Spinal cord (tissue), 10 donors: Measurements from ENCODE around the gene CD48. TPM values are rescaled to one million over a fixed set of nuclear protein-coding genes. Genes with fewer than 3 reads are reported as not detected.

ENCODE experiments used
- DNase-seq, 6 donors: peaks; one replicate each; pipeline versions ENCODE4 v3.0.0 to v3.0.0-alpha.2; 2013 to 2015; ENCODE audit warnings: low spot score in 6 of 6, low read depth in 4 of 6
- H3K27ac ChIP-seq: one replicate; pipeline ENCODE4 v1.5.1; 2013; ENCODE audit warnings: low read depth, low read length, control low read depth
- H3K27me3 ChIP-seq: one replicate; pipeline ENCODE4 v1.6.1; 2013; ENCODE audit warnings: low read length; ENCODE audit not compliant: control insufficient read depth, insufficient read depth
- H3K36me3 ChIP-seq: one replicate; pipeline ENCODE4 v1.6.1; 2013; ENCODE audit warnings: low read length; ENCODE audit not compliant: control insufficient read depth, insufficient read depth
- H3K4me1 ChIP-seq: one replicate; pipeline ENCODE4 v1.6.1; 2013; ENCODE audit warnings: low read length; ENCODE audit not compliant: control insufficient read depth, insufficient read depth
- H3K4me3 ChIP-seq: one replicate; pipeline ENCODE4 v1.5.1; 2013; ENCODE audit warnings: low read depth, low read length, control low read depth
- H3K9me3 ChIP-seq: one replicate; pipeline ENCODE4 v1.6.1; 2013; ENCODE audit warnings: low read length; ENCODE audit not compliant: control insufficient read depth, insufficient read depth
- WGBS: methylation state at CpG from one replicate; pipeline ENCODE4 v1.1.5; 2013; ENCODE audit warnings: missing lambda C conversion rate; ENCODE audit not compliant: insufficient coverage; 5-methylcytosine and 5-hydroxymethylcytosine counted together
- polyA plus RNA-seq, 2 donors: library from polyadenylated mRNA; unstranded; fragments of 120-200 nt; gene quantifications; one replicate each; pipeline ENCODE4 v1.2.1, GENCODE V29; 2013; ENCODE audit not compliant: insufficient read length in 2 of 2
- total RNA-seq, 2 donors: library from RNA; depleted of rRNA in 1 of 2; stranded (reverse); fragments of 120-200 nt in 1 of 2; fragments of >200 nt in 1 of 2; gene quantifications; one replicate each; pipeline versions ENCODE4 v1.2.3 to v1.2.4, GENCODE V29; 2013 to 2014
- donor health status: healthy.

Gene CD48
- total and polyA plus RNA-seq, 4 donors, result 0.62 to 9.4 (median 1.1) TPM; not detected in 1

DNA sequence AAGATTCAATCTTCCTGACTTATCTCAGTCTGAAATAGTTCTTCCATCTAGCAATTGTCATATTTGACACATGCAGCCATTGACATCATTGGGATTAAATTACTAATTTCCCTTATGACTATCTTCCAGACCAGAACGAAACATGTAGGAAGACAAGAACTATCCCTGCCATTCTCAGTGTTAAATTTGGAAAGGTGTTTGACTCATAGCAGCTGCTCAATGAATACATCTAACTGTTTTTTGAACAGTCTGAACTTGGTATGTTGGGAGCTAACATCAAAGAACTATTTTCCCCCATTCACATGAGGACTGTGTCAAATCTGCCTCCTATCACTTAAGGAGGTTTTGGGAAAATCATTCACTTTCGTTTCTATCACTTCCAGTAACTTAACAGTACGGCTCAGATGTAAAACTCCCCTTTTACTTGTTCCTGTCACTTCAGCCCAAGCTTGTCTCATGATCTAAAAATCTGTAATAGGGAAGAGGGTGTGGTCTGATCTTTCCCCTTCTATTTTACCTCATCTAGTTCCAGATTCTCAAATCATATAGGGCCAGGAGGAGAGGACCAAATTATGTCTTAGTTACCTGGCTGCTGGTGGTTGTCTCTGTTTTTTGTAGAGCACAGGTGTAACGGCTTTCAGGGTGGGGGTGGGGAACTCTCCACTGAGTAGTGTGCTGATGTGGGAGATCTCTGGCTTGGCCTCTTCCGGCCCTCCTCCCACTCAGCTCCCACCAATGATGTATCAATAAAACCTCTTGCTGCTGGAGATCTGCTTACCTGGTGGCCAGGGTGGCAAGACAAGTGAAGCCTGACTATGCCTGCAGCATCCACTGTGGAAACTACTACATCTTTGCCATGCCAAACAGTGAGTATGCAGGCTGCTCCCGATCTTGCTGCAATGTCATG is 38.6 kb downstream of the CD48 start:
- WGBS, result 47% methylated on average over 2 of the region's 6 CpGs
- H3K9me3 ChIP-seq, result peaks cover 3% of the 10 kb centered on the region
- H3K4me3 ChIP-seq, result no peak overlapping the region
- DNase-seq, result no peak
- no peaks in the 10 kb centered on the region for H3K36me3 ChIP-seq
- H3K4me1 ChIP-seq, result no peaks in the 10 kb centered on the region
- H3K27ac ChIP-seq, result no peak overlapping the region
- H3K27me3 ChIP-seq, result no peaks in the 10 kb centered on the region

GRCh38 chr1:160671603-160672517 is 39.8 kb downstream of the CD48 start:
- Histone ChIP-seq H3K27ac (no peak overlapping the region), H3K36me3 (no peaks in the 10 kb centered on the region), H3K27me3 (no peaks in the 10 kb centered on the region), H3K9me3 (peaks cover 3% of the 10 kb centered on the region), H3K4me3 (no peak overlapping the region), H3K4me1 (no peaks in the 10 kb centered on the region)
- WGBS, result 50% methylated on average over 1 of the region's 3 CpGs
- DNase-seq, result no peak

- no peak overlapping the region for H3K27ac ChIP-seq
- no peak for DNase-seq
- no peaks in the 10 kb centered on the region for H3K27me3 ChIP-seq
- no peak overlapping the region for H3K4me3 ChIP-seq
- no peaks in the 10 kb centered on the region for H3K4me1 ChIP-seq
- no peaks in the 10 kb centered on the region for H3K36me3 ChIP-seq
- 100% methylated on average over 1 of the region's 4 CpGs for WGBS
- H3K9me3 ChIP-seq, result peaks cover 3% of the 10 kb centered on the region
Measured at GRCh38 chr1:160670701-160671100, 40.9 kb downstream of the CD48 start.

DNA sequence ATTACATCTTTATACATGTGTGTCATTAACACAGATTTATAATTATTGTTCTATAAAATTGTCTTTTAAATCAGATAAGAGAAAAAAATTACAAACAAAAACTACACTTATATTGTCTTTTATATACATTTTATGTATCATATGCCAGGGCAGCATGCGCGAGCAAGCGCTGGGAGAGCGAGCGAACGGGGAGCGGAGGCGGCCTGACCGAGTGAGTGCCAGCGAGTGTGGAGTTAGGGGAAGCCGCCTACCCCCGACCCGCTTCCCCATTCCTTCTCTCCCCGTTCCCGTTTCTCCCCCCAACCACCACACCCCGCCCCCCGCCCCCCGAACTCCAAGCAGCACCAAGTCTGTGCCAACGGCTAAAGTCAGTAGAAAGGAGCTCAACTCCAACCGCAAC is 41.8 kb downstream of the CD48 start:
- H3K36me3 ChIP-seq, result no peaks in the 10 kb centered on the region
- no peak overlapping the region for H3K27ac ChIP-seq
- no peaks in the 10 kb centered on the region for H3K27me3 ChIP-seq
- no peak for DNase-seq
- H3K4me1 ChIP-seq, result no peaks in the 10 kb centered on the region
- H3K9me3 ChIP-seq, result peaks cover 3% of the 10 kb centered on the region
- H3K4me3 ChIP-seq, result no peak overlapping the region
- WGBS, result 90% methylated on average over 4 of the region's 20 CpGs

- DNase-seq, result no peak
- Histone ChIP-seq H3K36me3 (no peaks in the 10 kb centered on the region), H3K4me3 (no peak overlapping the region), H3K27me3 (no peaks in the 10 kb centered on the region), H3K9me3 (peaks cover 3% of the 10 kb centered on the region), H3K27ac (no peak overlapping the region), H3K4me1 (no peaks in the 10 kb centered on the region)
Measured at GRCh38 chr1:160669276-160669675, 42.3 kb downstream of the CD48 start.

GRCh38 chr1:160667896-160668295 is 43.7 kb downstream of the CD48 start:
- DNase-seq, result no peak
- Histone ChIP-seq H3K4me3 (no peak overlapping the region), H3K4me1 (no peaks in the 10 kb centered on the region), H3K9me3 (peaks cover 3% of the 10 kb centered on the region), H3K36me3 (no peaks in the 10 kb centered on the region), H3K27me3 (no peaks in the 10 kb centered on the region), H3K27ac (no peak overlapping the region)
- WGBS, result no CpG with 5 or more reads among the region's 2 CpGs

DNA sequence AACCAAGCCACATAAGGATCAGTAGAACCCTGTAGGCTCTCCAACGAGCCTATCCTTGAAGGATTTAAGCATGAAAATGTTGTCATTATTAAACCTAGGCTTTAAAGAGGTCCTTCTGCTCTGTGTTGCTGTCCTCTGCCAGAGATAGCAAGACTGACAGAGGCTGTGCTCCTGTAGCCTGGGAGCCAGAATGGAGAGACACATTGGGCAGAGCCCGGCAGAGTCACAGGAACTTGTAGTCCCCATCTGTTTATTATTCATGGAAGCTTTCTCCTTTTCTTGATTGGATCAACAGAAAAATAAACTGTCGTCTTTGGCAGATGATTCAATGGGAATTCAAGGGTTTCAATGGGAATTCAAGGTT is 45.6 kb downstream of the CD48 start:
- Histone ChIP-seq H3K36me3 (no peaks in the 10 kb centered on the region), H3K27ac (no peak overlapping the region), H3K4me3 (no peak overlapping the region), H3K9me3 (peaks cover 3% of the 10 kb centered on the region), H3K27me3 (no peaks in the 10 kb centered on the region), H3K4me1 (no peaks in the 10 kb centered on the region)
- no peak for DNase-seq
- WGBS, result 78% methylated on average over 3 of the region's 3 CpGs

DNA sequence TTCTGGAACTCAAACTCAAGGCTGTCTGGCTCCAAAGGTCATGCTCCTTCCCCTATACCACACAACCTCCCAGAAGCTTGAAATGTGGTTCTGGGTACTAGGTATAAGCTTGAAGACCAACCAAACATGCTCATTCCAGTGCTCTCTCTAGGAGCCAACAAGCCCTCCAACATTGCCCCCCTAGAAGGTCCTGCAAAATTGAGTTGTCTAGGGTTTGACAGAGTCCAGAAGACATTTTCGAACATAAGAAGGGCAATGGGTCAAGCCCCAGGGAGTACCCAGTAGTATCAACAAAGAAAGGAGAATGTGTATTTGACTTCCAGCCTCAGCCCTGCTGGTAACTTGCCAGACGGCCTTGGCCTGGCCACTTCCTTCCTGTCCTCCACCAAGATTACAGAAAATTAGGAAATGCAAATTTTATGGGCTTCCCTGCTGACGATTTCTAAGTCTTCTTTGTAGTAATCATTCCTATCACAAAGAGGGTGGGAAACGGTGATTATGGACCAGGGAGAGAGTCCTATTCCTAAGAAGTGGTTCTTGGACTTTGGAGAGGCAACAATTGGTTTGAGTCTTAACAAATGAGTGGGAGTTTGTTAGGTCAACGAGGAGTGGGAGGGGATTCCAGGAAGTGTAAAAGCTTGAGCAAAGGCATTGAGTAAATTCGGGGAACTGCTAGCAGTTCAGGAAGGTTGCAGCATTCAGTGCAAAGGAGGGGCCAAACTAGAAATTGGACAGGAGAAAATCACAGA is 46.1 kb downstream of the CD48 start:
- no peaks in the 10 kb centered on the region for H3K4me1 ChIP-seq
- peak in 1 of 6 donors; percentile 9 for DNase-seq
- 28% methylated on average over 4 of the region's 6 CpGs for WGBS
- H3K36me3 ChIP-seq, result no peaks in the 10 kb centered on the region
- peaks cover 3% of the 10 kb centered on the region for H3K9me3 ChIP-seq
- no peak overlapping the region for H3K4me3 ChIP-seq
- H3K27ac ChIP-seq, result no peak overlapping the region
- H3K27me3 ChIP-seq, result no peaks in the 10 kb centered on the region

- peaks cover 3% of the 10 kb centered on the region for H3K9me3 ChIP-seq
- H3K27ac ChIP-seq, result no peak overlapping the region
- H3K4me3 ChIP-seq, result no peak overlapping the region
- WGBS, result no CpG with 5 or more reads among the region's 3 CpGs
- H3K27me3 ChIP-seq, result no peaks in the 10 kb centered on the region
- H3K4me1 ChIP-seq, result no peaks in the 10 kb centered on the region
- no peak for DNase-seq
- H3K36me3 ChIP-seq, result no peaks in the 10 kb centered on the region
Measured at GRCh38 chr1:160664573-160665051, 47.0 kb downstream of the CD48 start.
